Vagina (tissue), 2 donors: Measurements from ENCODE around the gene GALM. TPM values are rescaled to one million over a fixed set of nuclear protein-coding genes. Genes with fewer than 3 reads are reported as not detected.
"Not testable (repeated sequence)": the region's sequence is repeated elsewhere in the genome, so short reads cannot be mapped to it uniquely, and the experiment has no call there.

Experiments
- DNase-seq, 2 donors: peaks; one replicate each; pipeline ENCODE4 v3.0.0-alpha.2; 2017; ENCODE audit errors: extremely low spot score in 2 of 2
- H3K27ac ChIP-seq: fragments of 200-600 bp; sonication (generic); one replicate; pipeline ENCODE4 v1.5.1; 2019
- H3K27me3 ChIP-seq: fragments of 200-600 bp; sonication (generic); one replicate; pipeline ENCODE4 v1.5.1; 2019
- H3K36me3 ChIP-seq, 2 donors: fragments of 200-600 bp; sonication (generic); one replicate each; pipeline ENCODE4 v1.5.1; 2017 to 2019
- H3K4me1 ChIP-seq: fragments of 200-600 bp; sonication (generic); one replicate; pipeline ENCODE4 v1.5.1; 2019
- H3K4me3 ChIP-seq, 2 donors: fragments of 200-600 bp; sonication (generic); 1 replicate in 1 of 2; 2 replicates in 1 of 2; pipeline ENCODE4 v1.5.1; 2016 to 2019
- H3K9me3 ChIP-seq: fragments of 200-600 bp; sonication (generic); one replicate; pipeline ENCODE4 v1.5.1; 2019
- CTCF ChIP-seq, 3 experiments: fragments of 450-650 bp in 2 of 3; fragments of 200-600 bp in 1 of 3; sonication (generic) in 1 of 3; IDR thresholded peaks; one replicate each; pipeline ENCODE4 v1.5.1; 2017 to 2019; ENCODE audit warnings: antibody characterized with exemption in 3 of 3, mild to moderate bottlenecking in 2 of 3, moderate library complexity in 2 of 3
- POLR2A ChIP-seq, 2 donors: fragments of 450-650 bp; IDR thresholded peaks; one replicate each; pipeline ENCODE4 v1.6.1; 2017; ENCODE audit warnings: antibody characterized with exemption in 2 of 2, mild to moderate bottlenecking in 2 of 2, moderate library complexity in 2 of 2
- POLR2AphosphoS5 ChIP-seq, 2 donors: sonication (generic); formaldehyde crosslinking; IDR thresholded peaks; one replicate each; pipeline ENCODE4 v1.9.0; 2017; ENCODE audit warnings: antibody characterized with exemption in 2 of 2, mild to moderate bottlenecking in 2 of 2, low read depth in 1 of 2; ENCODE audit not compliant: insufficient read depth in 1 of 2
- intact Hi-C: fragments of 100-400 bp; cut with DNase I; formaldehyde crosslinking; loops from one replicate; pipeline ENCODE4 v1.15.1; 2023
- total RNA-seq: library from RNA; depleted of rRNA; stranded (reverse); fragments of >200 nt; gene quantifications from one replicate; pipeline ENCODE4 v1.2.3, GENCODE V29; 2016

GALM gene
- total RNA-seq, 1 donor from 2014 or later, result 16.9 TPM

GRCh38 chr2:38671303-38671702 lies 5.4 kb downstream of the GALM start:
- intact Hi-C loops, result no loop called here

GRCh38 chr2:38671946-38672345 lies 6.0 kb downstream of the GALM start:
- peaks cover 17% of the 10 kb centered on the region for H3K4me1 ChIP-seq
- H3K27ac ChIP-seq, result no peak overlapping the region
- no peak overlapping the region for H3K4me3 ChIP-seq
- DNase-seq, result no peak
- H3K27me3 ChIP-seq, result no peaks in the 10 kb centered on the region
- intact Hi-C loops, result no loop called here
- peaks cover 0 to 12% of the 10 kb centered on the region in 2 donors for H3K36me3 ChIP-seq
- H3K9me3 ChIP-seq, result no peaks in the 10 kb centered on the region
- no peak for TF ChIP-seq CTCF (IDR thresholded peaks at IDR 0.05)
- no peak for TF ChIP-seq POLR2A (IDR thresholded peaks at IDR 0.05)
- TF ChIP-seq POLR2AphosphoS5 (IDR thresholded peaks at IDR 0.05; ENCODE audit: insufficient read depth in 1 of 2, low read depth in 1 of 2), result no peak

More at GRCh38 chr2:38671303-38671702, 5.4 kb downstream of the GALM start:
- no peaks in the 10 kb centered on the region for H3K27me3 ChIP-seq
- peaks cover 21% of the 10 kb centered on the region for H3K4me1 ChIP-seq
- no peak overlapping the region for H3K27ac ChIP-seq
- no peak for TF ChIP-seq POLR2AphosphoS5 (IDR thresholded peaks at IDR 0.05; ENCODE audit: insufficient read depth in 1 of 2, low read depth in 1 of 2)
- TF ChIP-seq POLR2A (IDR thresholded peaks at IDR 0.05), result no peak
- no peak for DNase-seq
- H3K9me3 ChIP-seq, result no peaks in the 10 kb centered on the region
- no peak overlapping the region for H3K4me3 ChIP-seq
- peaks cover 0 to 6% of the 10 kb centered on the region in 2 donors for H3K36me3 ChIP-seq

DNA sequence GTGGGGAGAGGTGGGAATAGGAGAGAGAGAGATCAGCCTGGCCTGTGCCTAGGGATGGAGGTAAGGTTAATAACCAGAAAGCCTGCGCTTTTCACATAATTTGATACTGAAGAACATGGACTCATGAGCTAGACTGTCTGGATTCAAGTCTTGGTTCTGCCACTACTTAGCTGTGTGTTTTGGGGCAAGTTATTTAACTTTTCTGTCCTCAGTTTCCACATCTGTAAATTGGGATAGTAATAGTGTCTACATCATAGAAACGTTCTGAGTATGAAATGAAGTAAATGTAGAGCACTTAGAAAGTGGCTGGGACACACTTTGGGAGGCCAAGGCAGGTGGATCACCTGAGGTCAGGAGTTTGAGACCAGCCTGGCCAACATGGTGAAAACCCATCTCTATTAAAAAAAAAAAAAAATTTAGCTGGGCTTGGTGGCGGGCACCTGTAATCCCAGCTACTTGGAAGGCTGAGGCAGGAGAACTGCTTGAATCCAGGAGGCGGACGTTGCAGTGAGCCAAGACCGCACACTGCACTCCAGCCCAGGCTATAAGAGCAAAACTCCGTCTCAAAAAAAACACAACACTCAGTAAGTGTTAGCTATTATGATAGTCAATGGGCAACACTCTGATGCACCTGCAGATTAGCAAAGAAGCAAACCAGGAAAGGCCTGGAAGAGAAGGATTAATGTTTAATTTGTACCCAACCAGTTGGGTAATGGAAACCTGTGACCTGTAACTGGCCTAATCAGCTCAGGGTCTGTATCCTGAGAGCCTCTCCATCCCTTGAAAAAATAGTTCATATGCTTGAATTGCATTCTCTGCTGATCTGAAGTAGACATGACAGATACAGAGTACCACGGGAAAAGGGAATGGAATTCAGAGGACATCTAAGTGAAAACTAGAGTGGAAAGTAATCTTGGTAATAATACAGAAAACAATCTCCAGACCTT lies 6.8 kb downstream of the GALM start:
- no peak overlapping the region for H3K4me3 ChIP-seq
- no peaks in the 10 kb centered on the region for H3K9me3 ChIP-seq
- H3K27ac ChIP-seq, result no peak overlapping the region
- intact Hi-C loops, result no loop called here
- DNase-seq, result no peak
- H3K4me1 ChIP-seq, result peaks cover 9% of the 10 kb centered on the region
- H3K27me3 ChIP-seq, result no peaks in the 10 kb centered on the region
- TF ChIP-seq POLR2A (IDR thresholded peaks at IDR 0.05), result no peak
- no peak for TF ChIP-seq CTCF (IDR thresholded peaks at IDR 0.05)
- peaks cover 0 to 20% of the 10 kb centered on the region in 2 donors for H3K36me3 ChIP-seq

- Histone ChIP-seq H3K4me1 (no peaks in the 10 kb centered on the region), H3K4me3 (no peak overlapping the region), H3K27ac (no peak overlapping the region), H3K36me3 (peaks cover 0 to 36% of the 10 kb centered on the region in 2 donors), H3K9me3 (no peaks in the 10 kb centered on the region), H3K27me3 (no peaks in the 10 kb centered on the region)
- TF ChIP-seq POLR2A (IDR thresholded peaks at IDR 0.05) (no peak), CTCF (IDR thresholded peaks at IDR 0.05) (no peak), POLR2AphosphoS5 (IDR thresholded peaks at IDR 0.05; ENCODE audit: insufficient read depth in 1 of 2, low read depth in 1 of 2) (no peak)
- intact Hi-C loops, result no loop called here
- no peak for DNase-seq
These were observed 10.8 kb downstream of the GALM start for GRCh38 chr2:38676681-38677080.

GRCh38 chr2:38680868-38681267 lies 15.0 kb downstream of the GALM start:
- H3K27me3 ChIP-seq, intact Hi-C loops, H3K4me1 ChIP-seq, H3K9me3 ChIP-seq, H3K4me3 ChIP-seq, H3K27ac ChIP-seq, DNase-seq: not testable (repeated sequence)
- H3K36me3 ChIP-seq, result peaks cover 0 to 38% of the 10 kb centered on the region in 2 donors

- no peaks in the 10 kb centered on the region for H3K9me3 ChIP-seq
- H3K4me3 ChIP-seq, result no peak overlapping the region
- TF ChIP-seq CTCF (IDR thresholded peaks at IDR 0.05) (no peak), POLR2AphosphoS5 (IDR thresholded peaks at IDR 0.05; ENCODE audit: insufficient read depth in 1 of 2, low read depth in 1 of 2) (no peak), POLR2A (IDR thresholded peaks at IDR 0.05) (no peak)
- no peaks in the 10 kb centered on the region for H3K27me3 ChIP-seq
- no peak overlapping the region for H3K27ac ChIP-seq
- H3K4me1 ChIP-seq, result peaks cover 8% of the 10 kb centered on the region
- intact Hi-C loops, result no loop called here
- DNase-seq, result no peak
- H3K36me3 ChIP-seq, result peaks cover 0 to 25% of the 10 kb centered on the region in 2 donors
These were observed 16.2 kb downstream of the GALM start for GRCh38 chr2:38682008-38682575.

DNA sequence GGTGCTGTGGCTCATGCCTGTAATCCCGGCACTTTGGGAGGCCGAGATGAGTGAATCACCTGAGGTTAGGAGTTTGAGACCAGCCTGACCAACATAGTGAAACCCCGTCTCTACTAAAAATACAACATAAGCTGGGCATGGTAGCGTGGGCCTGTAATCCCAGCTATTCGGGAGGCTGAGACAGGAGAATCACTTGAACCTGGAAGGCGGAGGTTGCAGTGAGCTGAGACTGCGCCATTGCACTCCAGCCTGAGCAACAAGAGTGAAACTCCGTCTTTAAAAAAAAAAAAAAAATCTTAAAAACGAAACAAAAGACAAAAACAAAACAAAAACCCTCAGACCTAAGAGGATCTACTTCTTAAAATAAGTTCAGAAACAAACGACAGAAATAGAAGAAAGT lies 16.7 kb downstream of the GALM start:
- intact Hi-C loops, H3K4me3 ChIP-seq, DNase-seq, H3K27me3 ChIP-seq, H3K4me1 ChIP-seq, H3K9me3 ChIP-seq, H3K27ac ChIP-seq: not testable (repeated sequence)
- peaks cover 0 to 20% of the 10 kb centered on the region in 2 donors for H3K36me3 ChIP-seq
